ENCODE data around the gene INAVA. TPM values are rescaled to one million over a fixed set of nuclear protein-coding genes. Genes with fewer than 3 reads are reported as not detected.

The INAVA gene
- total and polyA plus RNA-seq, 9 of the 15 experiments (the other 6 are each of a cell fraction or from before 2014, with no cell fraction given): 0.09 TPM; not detected in 8

DNA sequence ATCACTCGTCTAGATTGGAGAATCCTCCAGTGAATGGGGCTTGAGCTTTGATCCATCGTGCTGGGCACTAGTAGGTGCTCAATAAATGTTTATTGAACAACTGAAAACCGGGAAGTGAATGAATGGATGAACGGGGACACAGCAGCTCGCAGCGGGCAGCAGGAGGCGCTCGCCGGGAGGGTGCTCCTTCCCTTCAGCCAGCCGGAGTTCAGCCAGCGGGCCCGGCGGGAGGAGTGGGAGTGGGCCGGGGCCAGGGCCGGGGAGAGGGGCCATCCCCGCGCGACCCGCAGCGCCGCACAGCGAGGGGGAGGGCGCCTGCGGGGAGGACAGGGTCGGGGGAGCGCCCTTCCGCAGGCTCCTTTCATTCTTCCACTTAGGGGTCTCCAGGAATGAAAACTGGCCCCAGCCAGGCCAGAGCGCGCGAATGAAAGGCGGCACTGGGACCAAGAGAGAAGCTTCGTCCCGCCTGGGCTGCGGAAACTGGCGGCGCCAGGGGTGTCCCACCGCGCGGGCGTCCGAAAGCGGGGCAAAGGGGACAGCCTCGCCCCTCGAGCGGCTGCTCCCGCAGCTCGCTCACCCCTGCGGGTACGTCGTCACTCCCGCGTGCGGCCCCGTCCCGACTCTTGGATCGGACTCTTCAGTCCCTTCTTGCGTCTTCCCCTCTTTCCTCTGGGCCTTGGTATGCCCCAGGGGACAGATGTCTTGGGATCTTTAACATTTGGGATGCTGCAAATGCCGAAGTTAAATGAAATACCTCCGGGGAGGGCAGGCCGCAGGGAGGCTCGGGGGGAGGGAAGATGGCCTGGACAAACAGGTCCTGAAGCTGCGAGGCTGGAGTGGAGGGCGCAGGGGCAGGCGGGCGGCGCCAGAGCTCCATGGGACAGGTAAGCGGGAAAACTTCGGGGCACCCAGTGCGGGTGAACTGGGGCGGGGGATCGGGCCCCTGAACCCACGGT lies 3.6 kb upstream of the INAVA start (continued):
- TF ChIP-seq, protein P1, sequence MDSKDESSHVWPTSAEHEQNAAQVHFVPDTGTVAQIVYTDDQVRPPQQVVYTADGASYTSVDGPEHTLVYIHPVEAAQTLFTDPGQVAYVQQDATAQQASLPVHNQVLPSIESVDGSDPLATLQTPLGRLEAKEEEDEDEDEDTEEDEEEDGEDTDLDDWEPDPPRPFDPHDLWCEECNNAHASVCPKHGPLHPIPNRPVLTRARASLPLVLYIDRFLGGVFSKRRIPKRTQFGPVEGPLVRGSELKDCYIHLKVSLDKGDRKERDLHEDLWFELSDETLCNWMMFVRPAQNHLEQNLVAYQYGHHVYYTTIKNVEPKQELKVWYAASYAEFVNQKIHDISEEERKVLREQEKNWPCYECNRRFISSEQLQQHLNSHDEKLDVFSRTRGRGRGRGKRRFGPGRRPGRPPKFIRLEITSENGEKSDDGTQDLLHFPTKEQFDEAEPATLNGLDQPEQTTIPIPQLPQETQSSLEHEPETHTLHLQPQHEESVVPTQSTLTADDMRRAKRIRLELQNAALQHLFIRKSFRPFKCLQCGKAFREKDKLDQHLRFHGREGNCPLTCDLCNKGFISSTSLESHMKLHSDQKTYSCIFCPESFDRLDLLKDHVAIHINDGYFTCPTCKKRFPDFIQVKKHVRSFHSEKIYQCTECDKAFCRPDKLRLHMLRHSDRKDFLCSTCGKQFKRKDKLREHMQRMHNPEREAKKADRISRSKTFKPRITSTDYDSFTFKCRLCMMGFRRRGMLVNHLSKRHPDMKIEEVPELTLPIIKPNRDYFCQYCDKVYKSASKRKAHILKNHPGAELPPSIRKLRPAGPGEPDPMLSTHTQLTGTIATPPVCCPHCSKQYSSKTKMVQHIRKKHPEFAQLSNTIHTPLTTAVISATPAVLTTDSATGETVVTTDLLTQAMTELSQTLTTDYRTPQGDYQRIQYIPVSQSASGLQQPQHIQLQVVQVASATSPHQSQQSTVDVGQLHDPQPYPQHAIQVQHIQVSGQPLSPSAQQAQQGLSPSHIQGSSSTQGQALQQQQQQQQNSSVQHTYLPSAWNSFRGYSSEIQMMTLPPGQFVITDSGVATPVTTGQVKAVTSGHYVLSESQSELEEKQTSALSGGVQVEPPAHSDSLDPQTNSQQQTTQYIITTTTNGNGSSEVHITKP (IDR thresholded peaks at IDR 0.05; ENCODE audit: partially characterized antibody): peak; percentile 99
- TF ChIP-seq FOXK2 (conservative IDR thresholded peaks at IDR 0.05 in 1 of 2, IDR thresholded peaks at IDR 0.05 in 1 of 2; ENCODE audit: low read depth in 2 of 2): peak in 1 of 2 experiments; percentile 94; a peak in 2 of 4 replicates
- peak; percentile 20; the same call in 1 of the 2 replicates for TF ChIP-seq BHLHE40 (IDR thresholded peaks at IDR 0.05; ENCODE audit: low read length)
- peak; percentile 98 for TF ChIP-seq ATF7 (IDR thresholded peaks at IDR 0.05)
- peak; percentile 67 for TF ChIP-seq TCF7L2 (IDR thresholded peaks at IDR 0.05; ENCODE audit: low read depth, low read length)
- TF ChIP-seq SNIP1 (IDR thresholded peaks at IDR 0.05; ENCODE audit: low read depth): no peak
- 0 out of 2 replicates have a peak, but pooled peaks have one; percentile 48 for TF ChIP-seq MBD2 (IDR thresholded peaks at IDR 0.05; ENCODE audit: borderline replicate concordance, low read depth)
- TF ChIP-seq CXXC5 (CRISPR knock-in tag; IDR thresholded peaks at IDR 0.05): peak; percentile 36; the same call in 1 of the 2 replicates
- TF ChIP-seq, protein P2, sequence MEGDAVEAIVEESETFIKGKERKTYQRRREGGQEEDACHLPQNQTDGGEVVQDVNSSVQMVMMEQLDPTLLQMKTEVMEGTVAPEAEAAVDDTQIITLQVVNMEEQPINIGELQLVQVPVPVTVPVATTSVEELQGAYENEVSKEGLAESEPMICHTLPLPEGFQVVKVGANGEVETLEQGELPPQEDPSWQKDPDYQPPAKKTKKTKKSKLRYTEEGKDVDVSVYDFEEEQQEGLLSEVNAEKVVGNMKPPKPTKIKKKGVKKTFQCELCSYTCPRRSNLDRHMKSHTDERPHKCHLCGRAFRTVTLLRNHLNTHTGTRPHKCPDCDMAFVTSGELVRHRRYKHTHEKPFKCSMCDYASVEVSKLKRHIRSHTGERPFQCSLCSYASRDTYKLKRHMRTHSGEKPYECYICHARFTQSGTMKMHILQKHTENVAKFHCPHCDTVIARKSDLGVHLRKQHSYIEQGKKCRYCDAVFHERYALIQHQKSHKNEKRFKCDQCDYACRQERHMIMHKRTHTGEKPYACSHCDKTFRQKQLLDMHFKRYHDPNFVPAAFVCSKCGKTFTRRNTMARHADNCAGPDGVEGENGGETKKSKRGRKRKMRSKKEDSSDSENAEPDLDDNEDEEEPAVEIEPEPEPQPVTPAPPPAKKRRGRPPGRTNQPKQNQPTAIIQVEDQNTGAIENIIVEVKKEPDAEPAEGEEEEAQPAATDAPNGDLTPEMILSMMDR (IDR thresholded peaks at IDR 0.05 in 2 of 3, conservative IDR thresholded peaks at IDR 0.05 in 1 of 3; ENCODE audit: insufficient read depth in 2 of 3, low read depth in 1 of 3, low read length in 3 of 3): peak; percentile 24 to 53 (median 46); a peak in 3 of 6 replicates
- no peak for TF ChIP-seq MCM3 (IDR thresholded peaks at IDR 0.05)
- peak in 1 of 2 experiments; percentile 24; a peak in 1 of 4 replicates for TF ChIP-seq RAD21 (CRISPR knock-in tag; conservative IDR thresholded peaks at IDR 0.05 in 1 of 2, IDR thresholded peaks at IDR 0.05 in 1 of 2)
- peak; percentile 16; the same call in 1 of the 2 replicates for TF ChIP-seq ZBTB7A (IDR thresholded peaks at IDR 0.05; ENCODE audit: borderline replicate concordance, control insufficient read depth, low read depth, low read length)
- peak; percentile 63 for TF ChIP-seq ZNF263 (CRISPR knock-in tag; IDR thresholded peaks at IDR 0.05; ENCODE audit: borderline replicate concordance)
